BLaER1 treated with 17β-estradiol and CSF1 and Interleukin-3, amounts not matched to agents 10 nM and 100 nM (cell line): ENCODE data around the gene CDON.
A peak's percentile ranks its signal among the peaks of the same experiment; 100 is the strongest.

Experiments
- H3K27ac ChIP-seq, 11 experiments: shearing (Covaris generic); formaldehyde crosslinking; 2 replicates each; pipeline ENCODE4 v1.8.1; 2022
- H3K27me3 ChIP-seq, 11 experiments: shearing (Covaris generic); formaldehyde crosslinking; 2 replicates each; pipeline ENCODE4 v1.8.1; 2022
- H3K36me3 ChIP-seq, 11 experiments: shearing (Covaris generic); formaldehyde crosslinking; 2 replicates each; pipeline ENCODE4 v1.8.1; 2022
- H3K4me1 ChIP-seq, 10 experiments: shearing (Covaris generic); formaldehyde crosslinking; 2 replicates each; pipeline ENCODE4 v1.8.1; 2022
- H3K4me2 ChIP-seq, 11 experiments: shearing (Covaris generic); formaldehyde crosslinking; 2 replicates each; pipeline ENCODE4 v1.8.1; 2022
- H3K4me3 ChIP-seq, 10 experiments: shearing (Covaris generic); formaldehyde crosslinking; 2 replicates each; pipeline ENCODE4 v1.8.1; 2022
- H3K9ac ChIP-seq, 11 experiments: shearing (Covaris generic); formaldehyde crosslinking; 2 replicates each; pipeline ENCODE4 v1.8.1; 2022
- H3K9me3 ChIP-seq, 11 experiments: shearing (Covaris generic); formaldehyde crosslinking; replicated peaks in 1 of 11; 2 replicates each; pipeline ENCODE4 v1.8.1; 2022
- H4K20me1 ChIP-seq, 11 experiments: shearing (Covaris generic); formaldehyde crosslinking; 2 replicates each; pipeline ENCODE4 v1.8.1; 2022
- Cebpa-rat ChIP-seq, 11 experiments: shearing (Covaris generic); IDR thresholded peaks; 2 replicates each; pipeline ENCODE4 v1.8.1; 2022

Gene CDON, protein sequence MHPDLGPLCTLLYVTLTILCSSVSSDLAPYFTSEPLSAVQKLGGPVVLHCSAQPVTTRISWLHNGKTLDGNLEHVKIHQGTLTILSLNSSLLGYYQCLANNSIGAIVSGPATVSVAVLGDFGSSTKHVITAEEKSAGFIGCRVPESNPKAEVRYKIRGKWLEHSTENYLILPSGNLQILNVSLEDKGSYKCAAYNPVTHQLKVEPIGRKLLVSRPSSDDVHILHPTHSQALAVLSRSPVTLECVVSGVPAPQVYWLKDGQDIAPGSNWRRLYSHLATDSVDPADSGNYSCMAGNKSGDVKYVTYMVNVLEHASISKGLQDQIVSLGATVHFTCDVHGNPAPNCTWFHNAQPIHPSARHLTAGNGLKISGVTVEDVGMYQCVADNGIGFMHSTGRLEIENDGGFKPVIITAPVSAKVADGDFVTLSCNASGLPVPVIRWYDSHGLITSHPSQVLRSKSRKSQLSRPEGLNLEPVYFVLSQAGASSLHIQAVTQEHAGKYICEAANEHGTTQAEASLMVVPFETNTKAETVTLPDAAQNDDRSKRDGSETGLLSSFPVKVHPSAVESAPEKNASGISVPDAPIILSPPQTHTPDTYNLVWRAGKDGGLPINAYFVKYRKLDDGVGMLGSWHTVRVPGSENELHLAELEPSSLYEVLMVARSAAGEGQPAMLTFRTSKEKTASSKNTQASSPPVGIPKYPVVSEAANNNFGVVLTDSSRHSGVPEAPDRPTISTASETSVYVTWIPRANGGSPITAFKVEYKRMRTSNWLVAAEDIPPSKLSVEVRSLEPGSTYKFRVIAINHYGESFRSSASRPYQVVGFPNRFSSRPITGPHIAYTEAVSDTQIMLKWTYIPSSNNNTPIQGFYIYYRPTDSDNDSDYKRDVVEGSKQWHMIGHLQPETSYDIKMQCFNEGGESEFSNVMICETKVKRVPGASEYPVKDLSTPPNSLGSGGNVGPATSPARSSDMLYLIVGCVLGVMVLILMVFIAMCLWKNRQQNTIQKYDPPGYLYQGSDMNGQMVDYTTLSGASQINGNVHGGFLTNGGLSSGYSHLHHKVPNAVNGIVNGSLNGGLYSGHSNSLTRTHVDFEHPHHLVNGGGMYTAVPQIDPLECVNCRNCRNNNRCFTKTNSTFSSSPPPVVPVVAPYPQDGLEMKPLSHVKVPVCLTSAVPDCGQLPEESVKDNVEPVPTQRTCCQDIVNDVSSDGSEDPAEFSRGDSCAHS (N-terminal part only)

GRCh38 chr11:126062679-126063506, at the start of gene CDON:
Gene CDON (minus strand): TSS chr11:126062866. CDS start chr11:126023476, 39,390 bp downstream.
- no peak for TF ChIP-seq Cebpa-rat (IDR thresholded peaks at IDR 0.05)
- H4K20me1 ChIP-seq: no peaks in the 10 kb centered on the region; a peak in 2 of 22 replicates

GRCh38 chr11:126111458-126112116, 48.9 kb upstream of the CDON start:
- Histone ChIP-seq H3K9ac (no peak overlapping the region), H3K27ac (no peak overlapping the region), H3K9me3 (no peaks in the 10 kb centered on the region), H3K36me3 (no peaks in the 10 kb centered on the region; a peak in 1 of 22 replicates), H3K27me3 (no peaks in the 10 kb centered on the region), H4K20me1 (no peaks in the 10 kb centered on the region), H3K4me2 (peak overlapping the region in 4 of 11 experiments; percentile 85 to 98 (median 88); a peak in 3 of 22 replicates), H3K4me3 (no peak overlapping the region), H3K4me1 (peaks cover 21 to 58% (median 49%) of the 10 kb centered on the region in 10 experiments)
- TF ChIP-seq Cebpa-rat (IDR thresholded peaks at IDR 0.05): no peak

More at GRCh38 chr11:126062679-126063506, at the start of gene CDON:
- H3K4me1 ChIP-seq: peaks cover 0 to 13% (median 7%) of the 10 kb centered on the region in 10 experiments; a peak in 14 of 20 replicates
- H3K27me3 ChIP-seq: peaks cover 23 to 35% (median 30%) of the 10 kb centered on the region in 11 experiments
- peak within 1 kb of the TSS; percentile 88 to 99 (median 96) for H3K9ac ChIP-seq
- peak within 1 kb of the TSS; percentile 92 to 99 (median 98) for H3K27ac ChIP-seq
- H3K36me3 ChIP-seq: no peaks in the 10 kb centered on the region
- peak within 1 kb of the TSS; percentile 93 to 100 (median 97) for H3K4me2 ChIP-seq
- no peaks in the 10 kb centered on the region for H3K9me3 ChIP-seq
- H3K4me3 ChIP-seq: peak within 1 kb of the TSS; percentile 61 to 80 (median 71)

- H3K4me2 ChIP-seq: peak overlapping the region in 3 of 11 experiments; percentile 1 to 20 (median 15); a peak in 3 of 22 replicates
- no peak for TF ChIP-seq Cebpa-rat (IDR thresholded peaks at IDR 0.05)
Measured at GRCh38 chr11:126109941-126110731, 47.5 kb upstream of the CDON start.

GRCh38 chr11:126106594-126107328, 44.1 kb upstream of the CDON start:
- TF ChIP-seq Cebpa-rat (IDR thresholded peaks at IDR 0.05): no peak
- Histone ChIP-seq H3K36me3 (no peaks in the 10 kb centered on the region; a peak in 1 of 22 replicates), H3K27ac (no peak overlapping the region)

More at GRCh38 chr11:126109941-126110731, 47.5 kb upstream of the CDON start:
- Histone ChIP-seq H4K20me1 (no peaks in the 10 kb centered on the region), H3K4me3 (no peak overlapping the region), H3K27me3 (no peaks in the 10 kb centered on the region), H3K27ac (no peak overlapping the region), H3K4me1 (peaks cover 9 to 55% (median 44%) of the 10 kb centered on the region in 10 experiments), H3K9ac (no peak overlapping the region), H3K9me3 (no peaks in the 10 kb centered on the region), H3K36me3 (no peaks in the 10 kb centered on the region; a peak in 1 of 22 replicates)

GRCh38 chr11:126105748-126106080, 43.0 kb upstream of the CDON start:
- Histone ChIP-seq H3K4me1 (peaks cover 0 to 40% (median 24%) of the 10 kb centered on the region in 10 experiments; a peak in 18 of 20 replicates), H4K20me1 (no peaks in the 10 kb centered on the region; a peak in 1 of 22 replicates)

More at GRCh38 chr11:126106594-126107328, 44.1 kb upstream of the CDON start:
- H3K4me2 ChIP-seq: no peak overlapping the region; a peak in 1 of 22 replicates
- H3K9me3 ChIP-seq: no peaks in the 10 kb centered on the region
- H4K20me1 ChIP-seq: no peaks in the 10 kb centered on the region; a peak in 1 of 22 replicates
- no peaks in the 10 kb centered on the region for H3K27me3 ChIP-seq
- H3K9ac ChIP-seq: no peak overlapping the region
- no peak overlapping the region for H3K4me3 ChIP-seq
- H3K4me1 ChIP-seq: peaks cover 0 to 45% (median 24%) of the 10 kb centered on the region in 10 experiments; a peak in 18 of 20 replicates

GRCh38 chr11:126105022-126105747, 42.5 kb upstream of the CDON start:
- Histone ChIP-seq H3K4me2 (peak overlapping the region in 8 of 11 experiments; percentile 34 to 80 (median 66); a peak in 16 of 22 replicates), H3K9me3 (no peaks in the 10 kb centered on the region), H3K9ac (no peak overlapping the region), H3K4me3 (no peak overlapping the region), H3K4me1 (peaks cover 0 to 35% (median 24%) of the 10 kb centered on the region in 10 experiments; a peak in 18 of 20 replicates), H3K27ac (no peak overlapping the region), H3K36me3 (no peaks in the 10 kb centered on the region; a peak in 1 of 22 replicates), H3K27me3 (no peaks in the 10 kb centered on the region), H4K20me1 (no peaks in the 10 kb centered on the region; a peak in 1 of 22 replicates)
- TF ChIP-seq Cebpa-rat (IDR thresholded peaks at IDR 0.05): no peak

More at GRCh38 chr11:126105748-126106080, 43.0 kb upstream of the CDON start:
- H3K4me2 ChIP-seq: peak overlapping the region in 8 of 11 experiments; percentile 34 to 80 (median 66); a peak in 13 of 22 replicates
- H3K36me3 ChIP-seq: no peaks in the 10 kb centered on the region; a peak in 1 of 22 replicates
- H3K9me3 ChIP-seq: no peaks in the 10 kb centered on the region
- H3K27me3 ChIP-seq: no peaks in the 10 kb centered on the region
- TF ChIP-seq Cebpa-rat (IDR thresholded peaks at IDR 0.05): no peak
- H3K27ac ChIP-seq: no peak overlapping the region
- no peak overlapping the region for H3K4me3 ChIP-seq
- no peak overlapping the region for H3K9ac ChIP-seq
